SK-N-MC (cell line): ENCODE data around the gene GALNT13.

Source experiments
- EZH2 ChIP-seq: fragments of 200-600 bp; sonication (generic); IDR thresholded peaks from one replicate; pipeline ENCODE4 v1.6.1; 2017; ENCODE audit warnings: antibody characterized with exemption
- POLR2AphosphoS5 ChIP-seq: IDR thresholded peaks from 2 replicates; pipeline ENCODE4 v1.6.1; 2012; ENCODE audit warnings: mild to moderate bottlenecking, low read depth, low read length, borderline replicate concordance

GRCh38 chr2:153944800-153945199 is 73.1 kb downstream of the GALNT13 start:
- no peak for TF ChIP-seq POLR2AphosphoS5
- TF ChIP-seq EZH2, result no peak
